Osteoblast (primary cell): ENCODE results near the gene PPP3CA. TPM values are rescaled to one million over a fixed set of nuclear protein-coding genes. Genes with fewer than 3 reads are reported as not detected.

ENCODE experiments used
- DNase-seq: peaks from one replicate; pipeline ENCODE4 v3.0.0; 2011; ENCODE audit warnings: low spot score, mixed read lengths; ENCODE audit not compliant: insufficient read length; ENCODE audit errors: missing footprints
- H2AFZ ChIP-seq: 2 replicates; pipeline ENCODE4 v1.6.0; 2011; ENCODE audit warnings: mild to moderate bottlenecking, low read length
- H3K27ac ChIP-seq: 2 replicates; pipeline ENCODE4 v1.5.1; 2011; ENCODE audit warnings: mild to moderate bottlenecking, low read depth, low read length, moderate library complexity
- H3K27me3 ChIP-seq: 2 replicates; pipeline ENCODE4 v1.6.0; 2012; ENCODE audit warnings: mild to moderate bottlenecking, control low read depth, inconsistent platforms, low read length, moderate library complexity; ENCODE audit not compliant: insufficient read depth
- H3K36me3 ChIP-seq: 2 replicates; pipeline ENCODE4 v1.5.1; 2011; ENCODE audit warnings: mild to moderate bottlenecking, low read length, control low read depth, moderate library complexity; ENCODE audit not compliant: insufficient read depth
- H3K4me1 ChIP-seq: 2 replicates; pipeline ENCODE4 v1.5.1; 2011; ENCODE audit warnings: mild to moderate bottlenecking, low read length, control low read depth, moderate library complexity; ENCODE audit not compliant: insufficient read depth
- H3K4me2 ChIP-seq: 2 replicates; pipeline ENCODE4 v1.6.0; 2011; ENCODE audit warnings: mild to moderate bottlenecking, low read length; ENCODE audit not compliant: insufficient read depth
- H3K4me3 ChIP-seq: fragments of 200-600 bp; sonication (generic); 3 replicates; pipeline ENCODE4 v1.5.1; 2012; ENCODE audit warnings: mild to moderate bottlenecking, low read length, inconsistent platforms; ENCODE audit not compliant: insufficient read depth
- H3K79me2 ChIP-seq: 2 replicates; pipeline ENCODE4 v1.6.0; 2012; ENCODE audit warnings: mild to moderate bottlenecking, low read length, control low read depth, inconsistent platforms; ENCODE audit not compliant: insufficient read depth
- H3K9me3 ChIP-seq: 2 replicates; pipeline ENCODE4 v1.5.1; 2011; ENCODE audit warnings: low read depth, low read length, control low read depth
- H4K20me1 ChIP-seq: 2 replicates; pipeline ENCODE4 v1.6.0; 2012; ENCODE audit warnings: mild to moderate bottlenecking, low read length, control low read depth; ENCODE audit not compliant: insufficient read depth
- CTCF ChIP-seq: IDR thresholded peaks from 2 replicates; pipeline ENCODE4 v1.5.1; 2011; ENCODE audit warnings: mild to moderate bottlenecking, low read depth, low read length, moderate library complexity; ENCODE audit errors: extremely low read depth
- total RNA-seq: library from RNA; depleted of rRNA; stranded (reverse); fragments of >200 nt; gene quantifications from 2 replicates; pipeline ENCODE4 v1.2.3, GENCODE V29; 2012

The PPP3CA gene
- total RNA-seq, 1 donor, result 80.0 TPM

GRCh38 chr4:101044766-101045165 is 302.6 kb downstream of the PPP3CA start:
- H3K27me3 ChIP-seq, result no peaks in the 10 kb centered on the region
- TF ChIP-seq CTCF, result no peak
- H3K27ac ChIP-seq, result no peak overlapping the region
- no peak overlapping the region for H3K4me3 ChIP-seq
- no peaks in the 10 kb centered on the region for H3K9me3 ChIP-seq
- no peaks in the 10 kb centered on the region for H3K36me3 ChIP-seq
- H3K4me1 ChIP-seq, result no peaks in the 10 kb centered on the region
- DNase-seq, result no peak
- no peak overlapping the region for H3K4me2 ChIP-seq
- H3K79me2 ChIP-seq, result no peaks in the 10 kb centered on the region
- H4K20me1 ChIP-seq, result no peaks in the 10 kb centered on the region
- H2AFZ ChIP-seq, result no peak overlapping the region

GRCh38 chr4:101042847-101043246 is 304.5 kb downstream of the PPP3CA start:
- Histone ChIP-seq H3K27ac (no peak overlapping the region), H3K27me3 (no peaks in the 10 kb centered on the region), H3K4me2 (no peak overlapping the region), H3K36me3 (peaks cover 7% of the 10 kb centered on the region), H3K79me2 (no peaks in the 10 kb centered on the region), H3K4me1 (no peaks in the 10 kb centered on the region), H3K9me3 (no peaks in the 10 kb centered on the region), H3K4me3 (no peak overlapping the region), H4K20me1 (no peaks in the 10 kb centered on the region), H2AFZ (no peak overlapping the region)
- no peak for DNase-seq
- TF ChIP-seq CTCF, result no peak

GRCh38 chr4:101040776-101041175 is 306.6 kb downstream of the PPP3CA start:
- H3K36me3 ChIP-seq, result peaks cover 7% of the 10 kb centered on the region
- H3K27ac ChIP-seq, result no peak overlapping the region
- no peak overlapping the region for H3K4me2 ChIP-seq
- no peak overlapping the region for H2AFZ ChIP-seq
- H3K4me1 ChIP-seq, result no peaks in the 10 kb centered on the region
- no peaks in the 10 kb centered on the region for H3K79me2 ChIP-seq
- DNase-seq, result no peak
- H3K9me3 ChIP-seq, result no peaks in the 10 kb centered on the region
- no peaks in the 10 kb centered on the region for H4K20me1 ChIP-seq
- H3K27me3 ChIP-seq, result no peaks in the 10 kb centered on the region
- no peak overlapping the region for H3K4me3 ChIP-seq
- no peak for TF ChIP-seq CTCF

GRCh38 chr4:101039367-101039766 is 308.0 kb downstream of the PPP3CA start:
- Histone ChIP-seq H3K79me2 (no peaks in the 10 kb centered on the region), H4K20me1 (no peaks in the 10 kb centered on the region), H3K9me3 (no peaks in the 10 kb centered on the region), H3K27ac (no peak overlapping the region), H3K27me3 (no peaks in the 10 kb centered on the region), H3K36me3 (peaks cover 7% of the 10 kb centered on the region), H3K4me2 (no peak overlapping the region), H3K4me1 (no peaks in the 10 kb centered on the region), H2AFZ (no peak overlapping the region), H3K4me3 (no peak overlapping the region)
- no peak for DNase-seq
- no peak for TF ChIP-seq CTCF
